Pericardium fibroblast (primary cell): ENCODE data around the gene GUCY1A2. TPM values are rescaled to one million over a fixed set of nuclear protein-coding genes. Genes with fewer than 3 reads are reported as not detected.

Experiments
- total RNA-seq: library from RNA; depleted of rRNA; stranded (reverse); fragments of >200 nt; gene quantifications from 2 replicates; pipeline ENCODE4 v1.2.3, GENCODE V29; 2015

Gene GUCY1A2, protein sequence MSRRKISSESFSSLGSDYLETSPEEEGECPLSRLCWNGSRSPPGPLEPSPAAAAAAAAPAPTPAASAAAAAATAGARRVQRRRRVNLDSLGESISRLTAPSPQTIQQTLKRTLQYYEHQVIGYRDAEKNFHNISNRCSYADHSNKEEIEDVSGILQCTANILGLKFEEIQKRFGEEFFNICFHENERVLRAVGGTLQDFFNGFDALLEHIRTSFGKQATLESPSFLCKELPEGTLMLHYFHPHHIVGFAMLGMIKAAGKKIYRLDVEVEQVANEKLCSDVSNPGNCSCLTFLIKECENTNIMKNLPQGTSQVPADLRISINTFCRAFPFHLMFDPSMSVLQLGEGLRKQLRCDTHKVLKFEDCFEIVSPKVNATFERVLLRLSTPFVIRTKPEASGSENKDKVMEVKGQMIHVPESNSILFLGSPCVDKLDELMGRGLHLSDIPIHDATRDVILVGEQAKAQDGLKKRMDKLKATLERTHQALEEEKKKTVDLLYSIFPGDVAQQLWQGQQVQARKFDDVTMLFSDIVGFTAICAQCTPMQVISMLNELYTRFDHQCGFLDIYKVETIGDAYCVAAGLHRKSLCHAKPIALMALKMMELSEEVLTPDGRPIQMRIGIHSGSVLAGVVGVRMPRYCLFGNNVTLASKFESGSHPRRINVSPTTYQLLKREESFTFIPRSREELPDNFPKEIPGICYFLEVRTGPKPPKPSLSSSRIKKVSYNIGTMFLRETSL
- 4.7 and 7.0 TPM in 2 replicates for total RNA-seq

DNA sequence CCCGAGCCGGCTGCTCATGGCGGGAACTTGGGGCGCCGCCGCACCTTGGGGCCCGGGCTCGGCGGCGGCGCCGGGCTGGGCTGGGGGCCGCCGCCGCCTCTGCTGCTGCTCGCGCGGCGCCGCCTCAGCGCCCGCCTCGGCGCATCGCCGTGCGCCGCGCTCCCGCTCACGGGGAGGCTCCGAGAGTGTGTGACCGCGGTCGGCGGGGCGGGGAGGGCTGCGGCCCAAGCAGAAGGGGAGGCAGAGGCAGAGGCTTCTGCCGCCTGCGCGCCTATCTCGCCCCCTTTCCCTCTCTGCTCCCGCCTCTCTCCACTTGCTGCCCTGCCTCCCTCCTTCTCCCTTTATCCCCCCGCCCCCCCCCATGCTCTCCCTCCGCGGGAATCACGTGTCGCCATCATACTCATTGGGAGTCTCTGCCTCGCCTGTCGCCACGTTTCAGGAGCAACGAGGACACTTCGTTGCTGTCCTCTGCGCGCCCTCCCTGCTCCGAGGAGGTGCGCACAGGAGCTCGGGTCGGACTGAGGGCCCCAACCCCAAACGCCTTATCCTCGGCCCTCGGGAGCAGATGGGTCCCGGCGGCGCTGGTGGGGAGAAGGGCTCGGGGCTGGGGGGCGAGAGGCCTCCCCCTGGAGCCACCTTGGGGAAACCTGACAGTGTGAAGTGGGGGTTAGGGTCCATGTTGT lies at the start of gene GUCY1A2:
Gene GUCY1A2 (minus strand): TSS at position 258 of the 683 bp plus-strand sequence. CDS start 421 bp downstream, outside the sequence.

